ENCODE measurements around the gene EGLN2. TPM values are rescaled to one million over a fixed set of nuclear protein-coding genes. Genes with fewer than 3 reads are reported as not detected.
A peak's percentile ranks its signal among the peaks of the same experiment; 100 is the strongest.

Gene EGLN2
- 188 TPM for total RNA-seq
- long read RNA-seq, transcript EGLN2-204 (4 exons, 3,034 nt): minor isoform, 5 of 710 reads
- long read RNA-seq, transcript EGLN2-201 (6 exons, 2,102 nt): major isoform, 439 of 710 reads
- long read RNA-seq, transcript EGLN2-207 (5 exons, 2,821 nt): minor isoform, 244 of 710 reads
- long read RNA-seq, partial matches to known transcripts: 4 of 710 reads
- long read RNA-seq, other reads (novel, unspliced or antisense): 11 of 710 reads

DNA sequence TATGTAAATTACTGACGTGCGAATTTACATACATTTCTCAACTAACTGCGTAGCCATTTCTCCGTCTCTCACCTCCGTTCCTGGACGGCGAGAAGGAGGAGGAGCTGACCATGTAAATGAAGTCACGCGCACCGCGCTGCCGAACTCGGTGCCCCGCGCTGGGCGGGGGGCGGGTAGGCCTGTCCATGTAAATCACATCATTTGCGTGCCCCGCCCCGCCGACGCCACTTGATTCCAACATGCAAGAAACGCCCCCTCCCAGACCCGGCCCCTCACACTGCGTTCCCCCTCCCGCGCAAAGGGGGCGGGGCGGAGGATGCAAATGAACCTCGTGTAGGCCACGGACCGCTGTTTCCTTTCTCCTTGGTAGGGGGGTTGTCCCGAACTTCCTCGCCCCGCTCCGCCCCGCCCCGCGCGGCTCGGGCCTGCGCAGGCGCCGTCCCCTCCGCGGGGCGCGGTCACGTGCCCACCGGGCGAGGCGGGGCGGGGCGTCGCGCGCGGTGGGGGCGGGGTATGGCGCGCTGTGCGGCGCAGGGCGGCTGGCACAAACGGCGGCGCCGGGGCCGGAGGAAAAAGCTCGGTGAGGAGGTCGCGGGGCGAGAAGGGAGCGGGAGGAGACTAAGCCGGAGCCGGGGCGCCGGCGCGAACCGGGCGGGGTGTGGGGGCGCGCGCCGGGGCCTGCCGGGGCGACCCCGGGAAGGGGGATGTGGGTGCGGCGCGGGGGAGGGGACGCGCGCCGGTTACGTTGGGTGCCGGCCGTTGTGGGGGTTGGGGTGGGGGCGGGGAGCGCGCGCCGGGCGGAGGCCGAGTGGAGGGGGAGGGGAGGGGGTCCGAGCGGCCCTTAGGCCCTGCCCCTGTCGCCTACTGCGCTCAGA is at the start of gene EGLN2:
EGLN2 (plus strand) TSS at position 509 of the 875 bp plus-strand sequence. CDS start 1,382 bp downstream, outside the sequence.
- Histone ChIP-seq H3K9me3 (no peaks in the 10 kb centered on the region), H3K27ac (peak within 1 kb of the TSS; percentile 92), H3K4me1 (peaks cover 48% of the 10 kb centered on the region), H3K36me3 (peaks cover 36% of the 10 kb centered on the region), H3K27me3 (ENCODE audit: low read depth) (no peaks in the 10 kb centered on the region), H3K4me3 (peak within 1 kb of the TSS; percentile 92)
- intact Hi-C loops (cut with DNase I): no loop called here
- TF ChIP-seq, protein P1, sequence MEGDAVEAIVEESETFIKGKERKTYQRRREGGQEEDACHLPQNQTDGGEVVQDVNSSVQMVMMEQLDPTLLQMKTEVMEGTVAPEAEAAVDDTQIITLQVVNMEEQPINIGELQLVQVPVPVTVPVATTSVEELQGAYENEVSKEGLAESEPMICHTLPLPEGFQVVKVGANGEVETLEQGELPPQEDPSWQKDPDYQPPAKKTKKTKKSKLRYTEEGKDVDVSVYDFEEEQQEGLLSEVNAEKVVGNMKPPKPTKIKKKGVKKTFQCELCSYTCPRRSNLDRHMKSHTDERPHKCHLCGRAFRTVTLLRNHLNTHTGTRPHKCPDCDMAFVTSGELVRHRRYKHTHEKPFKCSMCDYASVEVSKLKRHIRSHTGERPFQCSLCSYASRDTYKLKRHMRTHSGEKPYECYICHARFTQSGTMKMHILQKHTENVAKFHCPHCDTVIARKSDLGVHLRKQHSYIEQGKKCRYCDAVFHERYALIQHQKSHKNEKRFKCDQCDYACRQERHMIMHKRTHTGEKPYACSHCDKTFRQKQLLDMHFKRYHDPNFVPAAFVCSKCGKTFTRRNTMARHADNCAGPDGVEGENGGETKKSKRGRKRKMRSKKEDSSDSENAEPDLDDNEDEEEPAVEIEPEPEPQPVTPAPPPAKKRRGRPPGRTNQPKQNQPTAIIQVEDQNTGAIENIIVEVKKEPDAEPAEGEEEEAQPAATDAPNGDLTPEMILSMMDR (IDR thresholded peaks at IDR 0.05): no peak
- DNase-seq (peak; percentile 100), ATAC-seq (peak; percentile 89 to 95)

DNA sequence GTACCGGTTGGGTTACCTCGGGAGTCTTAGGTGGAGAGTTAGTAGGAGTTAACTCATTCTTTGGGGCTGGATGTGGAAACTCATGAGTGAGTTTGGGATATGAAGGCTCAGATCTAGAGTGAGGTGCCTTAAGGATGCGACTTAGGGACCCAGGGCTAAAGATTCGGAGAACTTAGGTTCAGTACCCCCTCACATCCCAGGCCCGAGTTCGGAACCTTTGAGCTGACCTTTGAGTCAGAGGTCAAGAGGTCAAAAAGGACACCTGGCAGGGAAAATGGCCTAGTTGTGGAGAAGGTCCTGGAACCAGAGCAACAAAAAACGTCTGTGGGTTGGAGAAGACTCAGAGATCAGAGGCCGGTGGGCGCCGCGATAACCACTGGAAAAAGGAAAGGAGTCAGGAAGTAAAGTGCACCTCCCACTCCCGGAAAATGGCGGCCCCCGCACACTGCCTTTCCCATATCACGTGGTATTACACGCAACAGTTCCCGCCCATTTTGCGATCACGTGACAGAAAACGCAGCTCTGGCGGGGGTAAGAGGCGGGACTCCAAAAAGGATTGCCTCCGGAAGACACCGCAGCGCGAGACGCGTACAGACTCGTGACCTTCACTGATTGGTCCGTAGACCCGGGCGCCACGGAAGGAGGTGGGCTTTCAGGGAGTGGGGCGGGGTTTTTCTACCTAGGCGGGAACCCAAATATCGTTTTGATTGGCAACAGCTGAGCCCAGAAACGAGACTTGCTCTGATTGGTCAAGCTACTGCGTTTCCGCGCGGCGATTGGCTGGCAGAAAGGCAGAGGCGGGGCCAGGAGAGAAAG is 48.7 kb upstream of the EGLN2 start, which contains the start of gene ACTMAP:
ACTMAP (minus strand) TSS at position 420 of the 816 bp plus-strand sequence. CDS start 674 bp downstream, outside the sequence.
- TF ChIP-seq, protein P1 (IDR thresholded peaks at IDR 0.05): no peak
- peak; percentile 99 for DNase-seq
- peaks cover 13% of the 10 kb centered on the region for H3K36me3 ChIP-seq
- no peaks in the 10 kb centered on the region for H3K9me3 ChIP-seq
- peak within 1 kb of the TSS; percentile 93 for H3K27ac ChIP-seq
- intact Hi-C loops (cut with DNase I): no loop called here
- no peaks in the 10 kb centered on the region for H3K27me3 ChIP-seq (ENCODE audit: low read depth)
- peaks cover 65% of the 10 kb centered on the region for H3K4me1 ChIP-seq
- H3K4me3 ChIP-seq: peak within 1 kb of the TSS; percentile 63
- ATAC-seq: peak; percentile 94 to 97

GRCh38 chr19:40750874-40751537 is 48.0 kb upstream of the EGLN2 start, which contains the start of gene SNRPA:
SNRPA (plus strand) TSS chr19:40751203; CDS start chr19:40751409, 206 bp downstream.
- H3K4me1 ChIP-seq: peaks cover 65% of the 10 kb centered on the region
- ATAC-seq: peak; percentile 91 to 92
- peak within 1 kb of the TSS; percentile 93 for H3K27ac ChIP-seq
- peaks cover 19% of the 10 kb centered on the region for H3K36me3 ChIP-seq
- no peaks in the 10 kb centered on the region for H3K27me3 ChIP-seq (ENCODE audit: low read depth)
- DNase-seq: peak; percentile 98
- peak within 1 kb of the TSS; percentile 63 for H3K4me3 ChIP-seq
- TF ChIP-seq, protein P1 (IDR thresholded peaks at IDR 0.05): no peak
- intact Hi-C loops (cut with DNase I): no loop called here
- no peaks in the 10 kb centered on the region for H3K9me3 ChIP-seq

DNA sequence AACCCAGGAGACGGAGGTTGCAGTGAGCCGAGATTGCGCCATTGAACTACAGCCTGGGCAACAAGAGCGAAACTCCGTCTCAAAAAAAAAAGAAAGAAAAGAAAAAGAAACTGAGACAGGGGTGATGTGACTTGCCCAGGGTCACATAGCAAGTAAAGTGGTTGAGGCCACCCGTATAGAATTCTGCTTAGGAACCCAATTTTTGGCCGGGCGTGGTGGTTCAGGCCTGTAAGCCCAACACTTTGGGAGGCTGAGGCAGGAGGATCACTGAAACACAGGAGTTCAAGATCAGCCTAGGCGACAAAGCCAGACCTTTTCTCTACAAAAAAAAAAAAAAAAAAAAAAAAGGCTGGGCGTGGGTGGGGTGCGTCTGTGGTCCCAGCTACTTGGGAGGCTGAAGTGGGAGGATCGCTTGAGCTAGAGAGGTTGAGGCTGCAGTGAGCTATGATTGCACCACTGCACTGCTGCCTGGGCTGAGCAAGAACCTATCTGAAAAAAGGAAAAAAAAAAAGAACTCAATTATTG is 46.7 kb upstream of the EGLN2 start:
- peaks cover 77% of the 10 kb centered on the region for H3K4me1 ChIP-seq
- intact Hi-C loops (cut with DNase I): no loop called here
- H3K27ac ChIP-seq: peak overlapping the region; percentile 93
- H3K27me3 ChIP-seq (ENCODE audit: low read depth): no peaks in the 10 kb centered on the region
- peak overlapping the region; percentile 63 for H3K4me3 ChIP-seq
- peaks cover 31% of the 10 kb centered on the region for H3K36me3 ChIP-seq
- DNase-seq: no peak
- H3K9me3 ChIP-seq: no peaks in the 10 kb centered on the region
- no peak for ATAC-seq
- TF ChIP-seq, protein P1 (IDR thresholded peaks at IDR 0.05): no peak
